ENCODE measurements around the gene PAN2.
"Not testable (repeated sequence)": the region's sequence is repeated elsewhere in the genome, so short reads cannot be mapped to it uniquely, and the experiment has no call there.

PAN2 gene

GRCh38 chr12:56346675-56347074 is 12.9 kb upstream of the PAN2 start:
- intact Hi-C loops (cut with DNase I), result no loop called here
- peak in 1 of 10 donors; percentile 44 for DNase-seq

DNA sequence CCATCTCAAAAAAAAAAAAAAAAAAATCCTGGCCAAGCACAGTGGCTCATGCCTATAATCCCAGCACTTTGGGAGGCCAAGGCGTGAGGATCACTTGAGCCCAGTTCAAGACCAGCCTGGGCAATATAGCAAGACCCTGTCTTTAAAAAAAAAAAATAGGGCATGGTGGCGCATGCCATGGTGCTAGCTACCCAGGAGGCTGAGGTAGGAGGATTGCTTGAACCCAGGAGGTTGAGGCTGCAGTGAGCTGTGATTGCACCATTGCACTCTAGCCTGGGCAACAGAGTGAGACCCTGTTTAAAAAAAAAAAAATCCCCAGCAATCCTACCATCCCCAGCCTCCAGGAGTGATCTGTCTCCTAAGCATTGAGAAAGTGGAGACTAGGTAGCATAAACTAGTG is 8.5 kb upstream of the PAN2 start:
- intact Hi-C loops (cut with DNase I); DNase-seq: not testable (repeated sequence)

DNA sequence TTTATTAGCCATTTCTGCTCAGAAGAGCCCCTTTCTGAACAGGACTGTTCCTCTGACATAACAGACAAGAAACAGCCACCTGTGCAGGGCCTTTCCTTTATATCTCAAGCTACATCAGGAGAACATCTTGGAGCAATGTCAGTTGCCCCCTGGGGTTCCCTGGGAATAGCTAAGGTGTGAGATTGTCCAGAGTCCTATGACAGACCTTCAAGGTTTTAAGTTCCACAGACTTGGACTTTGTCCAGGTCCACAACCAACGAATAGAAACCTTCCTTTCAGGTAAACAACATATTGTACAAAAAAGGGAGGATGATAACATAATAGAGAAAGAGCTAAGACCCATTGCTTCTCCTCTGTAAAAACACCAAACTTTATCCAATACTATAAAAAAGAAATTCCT is 7.8 kb upstream of the PAN2 start:
- intact Hi-C loops (cut with DNase I), result no loop called here
- DNase-seq, result no peak

DNA sequence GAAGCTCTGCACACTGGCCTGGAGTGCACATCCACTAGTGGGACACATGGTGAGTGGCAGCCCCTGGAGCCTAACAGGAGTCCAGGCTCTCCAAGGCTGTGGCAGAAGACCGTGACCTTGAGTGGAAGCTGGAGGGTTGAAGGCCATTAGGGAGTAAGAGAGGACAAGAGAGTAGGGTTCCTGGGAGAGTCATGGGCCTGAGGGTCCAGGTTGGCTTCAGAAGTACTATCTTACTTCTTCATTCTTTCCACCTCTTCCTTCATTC is 5.3 kb upstream of the PAN2 start:
- intact Hi-C loops (cut with DNase I), result no loop called here
- no peak for DNase-seq

DNA sequence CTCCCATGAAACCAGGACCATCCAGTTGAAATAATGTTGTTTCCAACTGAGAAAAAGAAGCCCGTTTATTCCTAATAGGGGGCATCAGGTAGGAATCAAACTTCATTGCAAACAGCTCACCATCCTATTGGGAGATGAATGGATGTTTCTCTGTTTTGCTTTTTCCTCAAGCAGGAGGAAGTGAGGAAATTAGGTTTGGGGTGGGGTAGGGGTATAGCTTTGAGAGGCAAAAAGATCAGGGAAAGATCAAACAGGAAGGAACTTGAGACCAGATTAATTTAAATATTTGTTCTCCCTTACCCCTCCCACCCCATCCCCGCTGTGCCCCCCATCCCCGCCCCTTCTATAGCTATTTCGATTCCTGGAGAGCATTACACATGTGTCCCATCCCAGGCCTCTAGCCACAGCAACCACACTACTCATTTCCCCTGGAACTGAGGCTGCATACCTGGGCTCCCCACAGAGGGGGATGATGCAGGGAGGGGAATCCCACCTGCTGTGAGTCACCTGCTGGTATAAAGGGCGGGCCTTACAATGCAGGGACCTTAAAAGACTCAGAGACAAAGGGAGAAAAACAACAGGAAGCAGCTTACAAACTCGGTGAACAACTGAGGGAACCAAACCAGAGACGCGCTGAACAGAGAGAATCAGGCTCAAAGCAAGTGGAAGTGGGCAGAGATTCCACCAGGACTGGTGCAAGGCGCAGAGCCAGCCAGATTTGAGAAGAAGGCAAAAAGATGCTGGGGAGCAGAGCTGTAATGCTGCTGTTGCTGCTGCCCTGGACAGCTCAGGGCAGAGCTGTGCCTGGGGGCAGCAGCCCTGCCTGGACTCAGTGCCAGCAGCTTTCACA is 4.7 kb upstream of the PAN2 start, which contains the start of gene IL23A:
Gene IL23A, plus strand, starts transcription at position 577 of the 850 bp plus-strand sequence. Its CDS starts 161 bp downstream, at position 738.
- DNase-seq, result no peak
- intact Hi-C loops (cut with DNase I), result no loop called here

GRCh38 chr12:56337753-56338251 is 4.0 kb upstream of the PAN2 start:
- intact Hi-C loops (cut with DNase I), result no loop called here
- DNase-seq, result no peak

GRCh38 chr12:56336361-56337167 is 2.8 kb upstream of the PAN2 start:
- intact Hi-C loops (cut with DNase I), result no loop called here
- DNase-seq, result no peak

- DNase-seq; intact Hi-C loops (cut with DNase I): not testable (repeated sequence)
Observed at GRCh38 chr12:56335527-56335926, 1.7 kb upstream of the PAN2 start.

- DNase-seq, result no peak
- intact Hi-C loops (cut with DNase I), result loop anchor here (1.0 kb wide), 1 partner anchor 130 kb away; no protein-coding TSS in a partner anchor
Observed at GRCh38 chr12:56334490-56334793, 642 bp upstream of the PAN2 start.

DNA sequence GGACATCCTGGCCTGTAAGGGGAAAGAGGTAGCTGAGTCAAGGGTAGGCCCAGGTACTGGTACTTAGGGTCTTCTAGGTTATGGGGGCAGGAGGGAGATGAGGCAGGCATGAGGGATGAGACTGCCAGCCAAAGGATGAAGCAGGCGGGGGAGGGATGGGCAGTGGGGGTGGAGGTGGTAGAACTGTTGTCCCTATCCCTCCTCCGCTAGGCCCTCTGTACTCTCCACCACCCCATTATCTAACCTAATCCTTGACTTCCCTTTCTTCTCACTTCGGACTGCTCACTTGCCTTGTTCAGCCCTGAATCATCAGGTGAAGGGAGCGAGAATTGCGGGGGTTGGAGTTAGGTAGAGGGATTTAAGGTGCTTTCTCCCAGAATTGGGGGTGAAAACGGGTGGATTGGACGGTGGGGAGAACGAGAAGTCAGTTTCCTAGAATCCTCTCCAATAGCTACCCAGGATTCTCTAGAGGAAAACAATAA is 562 bp downstream of the PAN2 start:
- peak in 1 of 10 donors; percentile 27 for DNase-seq
- intact Hi-C loops (cut with DNase I), result no loop called here

DNA sequence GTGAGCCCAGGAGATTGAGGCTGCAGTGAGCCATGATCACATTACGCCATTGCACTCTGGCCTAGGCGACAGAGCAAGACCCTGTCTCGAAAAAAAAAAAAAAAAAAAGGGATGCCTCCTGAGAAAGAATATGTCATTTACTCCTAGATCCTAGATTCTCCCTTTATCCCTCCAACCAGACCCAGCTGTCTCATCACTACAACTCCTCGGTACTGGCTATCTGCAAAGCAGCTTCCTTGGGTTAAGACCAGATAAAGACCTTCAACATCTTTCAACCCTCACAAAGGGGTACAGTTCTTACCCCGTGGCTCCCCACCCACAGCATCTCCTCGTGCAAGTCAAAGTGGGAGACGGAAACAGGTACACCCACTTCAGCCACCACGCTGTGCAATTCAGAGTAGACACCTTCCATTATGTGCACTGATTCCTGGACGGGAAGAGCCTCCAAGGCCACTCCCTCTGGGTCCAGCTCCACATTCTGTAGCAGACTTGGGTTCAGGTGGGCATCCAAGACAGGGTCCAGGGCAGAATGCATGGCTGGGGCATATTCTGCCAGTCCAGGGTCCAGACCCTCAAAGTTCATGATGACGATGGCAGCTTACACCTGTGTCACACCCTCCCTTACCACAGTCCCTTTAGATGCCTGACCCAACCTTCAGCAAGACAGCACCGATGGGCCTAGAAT is 1.1 kb downstream of the PAN2 start:
- intact Hi-C loops (cut with DNase I), result no loop called here
- DNase-seq, result peak in 1 of 10 donors; percentile 62

DNA sequence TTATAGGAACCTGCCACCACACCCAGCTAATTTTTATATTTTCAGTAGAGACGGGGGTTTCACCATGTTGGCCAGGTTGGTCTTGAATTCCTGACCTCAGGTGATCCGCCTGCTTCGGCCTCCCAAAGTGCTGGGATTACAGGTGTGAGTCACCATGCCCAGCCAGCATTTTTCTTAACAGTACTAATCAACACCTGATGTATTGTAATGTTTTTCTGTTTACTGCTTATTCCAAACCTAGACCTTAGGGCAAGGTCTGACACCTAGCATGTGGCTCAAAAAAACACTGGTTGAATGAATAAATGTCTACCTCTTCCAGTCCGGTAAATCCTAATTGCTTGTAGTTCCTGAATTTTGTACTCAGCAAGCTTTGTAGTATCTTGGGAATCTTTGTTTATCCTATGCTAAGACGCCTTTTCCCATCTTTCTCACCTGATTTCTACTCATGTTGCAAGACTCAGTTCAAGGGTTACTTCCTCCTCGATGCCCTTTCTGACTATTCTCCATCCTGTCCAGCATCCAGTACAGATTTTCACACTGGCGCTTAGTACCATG is 2.8 kb downstream of the PAN2 start:
- DNase-seq, result peak in 1 of 10 donors; percentile 19
- intact Hi-C loops (cut with DNase I), result no loop called here

DNA sequence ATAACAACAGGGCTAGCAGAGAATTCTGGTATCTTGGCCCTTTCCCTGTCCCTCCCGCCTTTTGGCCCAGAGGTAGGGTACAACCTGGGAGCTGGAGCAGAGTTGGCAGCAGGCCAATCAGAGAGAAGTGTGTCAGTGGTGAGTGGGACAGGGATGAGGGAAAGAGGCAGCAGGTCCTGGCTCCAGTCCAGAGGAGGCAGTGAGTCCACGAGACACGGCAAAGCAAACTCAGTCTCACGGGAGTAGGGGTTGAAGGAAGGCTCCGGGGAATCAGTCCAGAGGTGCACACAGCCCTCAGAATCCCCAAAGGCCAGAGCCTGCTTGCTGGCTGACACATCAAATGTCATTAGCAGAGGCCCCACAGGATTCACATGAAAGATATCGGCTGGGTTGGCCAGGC is 7.3 kb downstream of the PAN2 start:
- intact Hi-C loops (cut with DNase I), result no loop called here
- DNase-seq, result peak in 1 of 10 donors; percentile 77

- peak in 1 of 10 donors; percentile 49 for DNase-seq
- intact Hi-C loops (cut with DNase I), result no loop called here
Observed at GRCh38 chr12:56326126-56326525, 7.7 kb downstream of the PAN2 start.

- no peak for DNase-seq
- intact Hi-C loops (cut with DNase I), result no loop called here
Observed at GRCh38 chr12:56324206-56324605, 9.6 kb downstream of the PAN2 start.

GRCh38 chr12:56321610-56322009 is 12.2 kb downstream of the PAN2 start:
- DNase-seq, result not testable (repeated sequence)

GRCh38 chr12:56321027-56321426 is 12.8 kb downstream of the PAN2 start:
- peak in 1 of 10 donors; percentile 31 for DNase-seq
- intact Hi-C loops (cut with DNase I), result no loop called here

More at GRCh38 chr12:56321610-56322009, 12.2 kb downstream of the PAN2 start:
- intact Hi-C loops (cut with DNase I), result not testable (repeated sequence)

GRCh38 chr12:56317675-56318074 is 16.1 kb downstream of the PAN2 start:
- intact Hi-C loops (cut with DNase I), result loop anchor here (5.0 kb wide), 1 partner anchor 145 kb away; no protein-coding TSS in a partner anchor

DNA sequence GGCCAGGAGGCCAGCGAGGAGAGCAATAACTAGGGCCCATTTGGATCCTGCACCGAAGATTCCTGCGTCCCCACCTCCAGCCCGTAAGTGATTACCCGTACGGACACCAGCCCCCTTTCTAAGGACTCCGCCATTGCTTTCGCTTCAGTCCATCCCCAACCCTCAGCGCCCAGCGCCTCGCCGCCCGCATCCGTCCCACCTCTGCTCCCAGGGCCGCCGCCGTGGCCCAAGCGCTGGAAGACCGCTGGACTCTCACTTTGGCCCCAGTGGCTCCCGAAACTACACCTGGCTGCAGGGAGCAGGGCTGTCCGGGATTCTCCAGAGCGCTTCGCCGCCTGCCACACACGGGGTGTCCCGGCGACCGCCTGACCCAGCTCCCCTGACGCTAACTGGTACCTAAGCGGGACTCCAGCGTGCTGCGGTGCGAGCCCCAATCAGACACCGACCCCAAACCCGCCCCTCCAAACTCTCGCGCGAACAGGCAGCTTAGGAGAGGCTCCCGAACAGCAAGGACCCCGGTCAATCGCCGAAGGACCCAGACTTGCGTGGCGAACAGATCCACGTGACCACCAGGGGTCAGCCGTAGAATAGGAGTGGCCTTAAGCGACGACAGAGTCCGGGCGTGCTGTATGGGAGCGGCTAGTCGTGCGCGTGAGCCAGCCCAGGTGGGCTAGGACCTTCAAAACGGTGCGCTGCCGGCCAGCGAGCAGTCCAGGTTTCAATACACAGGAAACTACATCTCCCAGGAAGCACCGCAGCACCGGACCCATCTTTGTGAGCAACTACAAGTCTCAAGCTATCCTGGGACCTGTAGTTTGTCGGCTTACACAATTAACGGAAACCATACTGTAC is 18.0 kb downstream of the PAN2 start, which contains the start of gene CNPY2:
Gene CNPY2, minus strand, starts transcription at position 367 of the 852 bp plus-strand sequence. CDS start 771 bp downstream, outside the sequence.
- DNase-seq, result peak; percentile 81 to 99 (median 93)
- intact Hi-C loops (cut with DNase I), result loop anchor here (5.0 kb wide), 1 partner anchor 146 kb away; no protein-coding TSS in a partner anchor

More at GRCh38 chr12:56317675-56318074, 16.1 kb downstream of the PAN2 start:
- DNase-seq, result no peak
